ENCODE data around the gene CDA.

- TF ChIP-seq CTCF (IDR thresholded peaks at IDR 0.05) (no peak), POLR2A (IDR thresholded peaks at IDR 0.05) (no peak)
Observed at GRCh38 chr1:20594746-20595145, 5.8 kb downstream of the CDA start.

Measured in testis (tissue), 2 donors.